NCI-H460 (cell line): ENCODE results near the gene FFAR1. TPM values are rescaled to one million over a fixed set of nuclear protein-coding genes. Genes with fewer than 3 reads are reported as not detected.

ENCODE experiments used
- DNase-seq: peaks from one replicate; pipeline ENCODE4 v3.0.0-alpha.2; 2016; ENCODE audit warnings: low read depth; ENCODE audit errors: extremely low read depth
- total RNA-seq: library from RNA; depleted of rRNA; stranded (reverse); fragments of >200 nt; shearing (Covaris generic); gene quantifications from 2 replicates; pipeline ENCODE4 v1.2.3, GENCODE V29; 2014

FFAR1 gene
- total RNA-seq, 1 experiment from 2014 or later = not detected

DNA sequence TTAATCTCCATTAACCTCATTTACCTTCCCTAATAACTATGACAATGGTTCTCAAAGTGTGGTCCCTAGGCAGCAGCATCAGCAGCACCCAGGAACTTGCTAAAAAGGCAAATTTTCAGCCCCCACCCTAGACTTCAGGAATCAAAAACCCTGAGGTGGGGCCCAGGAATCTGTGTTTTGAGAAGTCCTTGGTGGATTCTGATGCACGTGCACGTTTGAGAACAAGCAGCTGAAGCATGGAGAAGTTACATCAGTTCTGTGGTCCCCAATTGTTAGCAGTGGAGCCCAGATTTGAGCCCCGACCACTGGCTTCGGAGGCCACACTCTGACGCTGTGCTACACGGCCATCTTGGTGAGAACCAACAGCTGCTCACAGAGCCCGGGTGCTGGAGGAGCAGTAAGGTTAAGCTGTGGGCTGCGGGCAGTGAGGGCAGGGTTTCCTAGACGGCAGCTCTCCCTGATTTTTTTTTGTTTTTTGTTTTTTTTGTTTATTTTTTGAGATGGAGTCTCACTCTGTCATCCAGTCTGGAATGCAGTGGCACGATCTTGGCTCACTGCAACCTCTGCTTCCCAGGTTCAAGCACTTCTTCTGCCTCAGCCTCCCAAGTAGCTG lies 32.7 kb upstream of the FFAR1 start:
- no peak for DNase-seq

DNA sequence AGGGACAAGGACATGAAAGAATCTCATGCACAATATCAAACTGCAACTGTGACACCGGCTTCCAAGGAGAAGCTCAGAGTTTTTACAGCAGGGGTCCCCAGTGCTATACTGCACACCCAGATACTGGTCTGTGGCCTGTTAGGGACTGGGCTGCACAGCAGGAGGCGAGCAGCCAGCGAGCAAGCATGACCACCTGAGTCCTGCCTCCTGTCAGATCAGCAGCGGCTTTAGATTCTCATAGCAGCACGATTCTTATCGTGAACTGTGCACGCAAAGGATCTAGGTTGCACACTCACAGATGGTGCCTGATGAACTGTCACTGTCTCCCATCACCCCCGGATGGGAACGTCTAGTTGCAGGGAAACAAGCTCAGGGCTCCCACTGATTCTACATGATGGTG lies 31.8 kb upstream of the FFAR1 start:
- no peak for DNase-seq

DNA sequence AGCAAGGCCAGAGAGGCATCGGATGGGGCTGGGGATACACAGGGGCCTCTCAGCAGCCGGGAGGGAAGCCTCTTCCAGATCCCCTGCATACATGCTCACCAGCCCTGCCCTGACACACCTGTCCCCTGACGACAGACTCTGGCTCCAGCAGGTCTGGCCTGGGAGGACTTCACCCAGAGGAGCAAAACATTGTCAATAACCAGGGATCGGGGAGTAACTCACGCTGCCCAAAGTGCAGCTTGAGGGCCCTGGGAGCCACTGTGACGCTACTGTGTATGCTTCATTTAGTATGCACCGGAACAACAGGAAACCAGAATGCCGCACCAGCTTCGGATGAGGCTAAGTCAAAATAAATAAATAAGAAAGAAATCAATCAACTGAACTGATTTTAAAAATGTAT lies 31.1 kb upstream of the FFAR1 start:
- no peak for DNase-seq

DNA sequence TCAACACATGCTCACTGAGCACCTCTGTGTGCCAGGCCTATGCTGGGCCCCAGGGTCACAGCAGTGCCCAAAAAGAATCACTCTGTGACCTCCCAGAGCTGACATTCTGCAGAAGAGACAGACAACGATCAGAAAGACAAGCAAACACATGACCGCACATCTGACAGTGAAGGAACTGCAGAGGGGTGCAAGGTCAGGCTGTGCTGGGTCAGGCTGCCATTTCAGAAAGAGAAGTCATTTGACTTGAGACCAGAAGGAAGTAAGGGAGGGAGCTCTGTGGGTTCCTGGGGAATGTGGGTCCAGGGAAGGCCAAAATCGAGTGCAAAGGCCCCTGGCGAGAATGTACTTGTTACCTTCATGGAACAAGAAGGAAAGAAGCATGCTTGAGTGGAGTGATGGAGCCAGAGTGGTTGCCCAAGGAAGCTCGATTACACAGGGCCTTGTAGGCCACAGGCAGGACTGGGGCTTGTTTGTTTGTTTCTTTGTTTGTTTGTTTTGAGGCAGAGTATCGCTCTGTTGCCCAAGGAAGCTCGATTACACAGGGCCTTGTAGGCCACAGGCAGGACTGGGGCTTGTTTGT lies 30.1 kb upstream of the FFAR1 start:
- no peak for DNase-seq

DNA sequence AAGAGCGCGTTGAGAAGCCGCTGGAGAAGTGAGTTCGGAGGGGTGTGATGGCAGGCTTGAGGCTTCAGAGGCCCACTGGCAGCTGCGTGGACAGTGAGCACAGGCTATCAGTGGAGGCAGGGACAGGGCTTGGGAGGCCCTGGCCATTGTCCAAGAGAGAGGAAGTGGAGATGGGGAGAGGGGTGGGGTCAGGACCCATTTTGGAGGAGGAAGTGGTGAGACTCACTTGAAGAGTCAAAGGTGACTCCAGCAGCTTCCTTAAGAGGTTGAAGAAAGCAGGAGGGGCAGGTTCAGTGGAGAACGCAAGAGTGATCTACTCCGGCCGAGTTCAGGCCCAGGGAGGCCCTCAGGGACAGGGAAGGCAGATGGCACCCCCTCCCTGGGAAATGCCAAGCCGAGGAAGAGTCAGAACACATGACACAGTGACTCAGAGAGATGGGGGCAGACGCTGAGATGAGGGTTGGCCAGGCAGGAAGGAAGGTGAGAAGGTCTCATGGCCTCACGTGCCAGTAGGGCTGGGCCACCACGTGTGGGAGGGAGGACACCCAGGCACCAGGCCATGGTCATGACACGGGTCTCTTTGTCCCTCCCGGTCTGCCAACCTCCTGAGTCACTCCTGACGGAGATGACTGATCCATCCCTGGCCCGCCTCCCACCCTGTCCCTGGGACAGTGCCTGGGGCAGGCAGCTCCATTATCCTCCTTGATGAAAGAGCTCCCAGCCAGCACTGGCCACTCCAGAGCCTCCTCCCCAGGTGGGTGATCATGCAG lies 28.8 kb upstream of the FFAR1 start:
- DNase-seq = peak; percentile 14

DNA sequence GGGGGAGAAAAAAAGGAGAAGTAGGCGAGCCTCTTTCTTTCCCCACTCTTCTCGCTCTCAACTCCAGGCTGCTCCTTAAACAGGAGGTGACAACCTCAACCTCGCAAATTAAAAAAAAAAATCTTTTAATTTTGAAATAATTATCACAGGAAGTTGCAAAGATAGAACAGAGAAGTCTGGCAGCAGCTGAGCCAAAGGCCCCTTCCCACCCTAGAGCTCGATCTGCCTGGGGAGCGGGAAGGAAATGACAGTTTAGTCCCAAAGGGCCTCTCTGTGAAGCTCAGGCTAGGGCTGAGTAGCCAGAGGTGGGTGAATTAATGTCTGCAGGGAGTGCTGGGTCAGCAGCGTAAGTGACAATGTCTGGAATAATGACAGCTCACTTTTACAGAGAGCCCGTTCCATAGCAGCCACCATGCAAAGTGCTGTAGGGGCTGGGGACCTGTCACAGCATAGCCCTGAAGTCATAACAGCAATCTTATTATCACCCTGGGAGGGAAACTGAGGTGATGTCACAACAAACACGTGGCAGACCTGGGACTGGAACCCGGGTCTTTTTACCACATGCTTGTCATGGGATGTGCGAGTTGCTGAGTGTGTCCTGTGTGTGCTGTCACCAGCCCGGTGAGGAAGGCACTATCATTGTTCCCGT lies 27.5 kb upstream of the FFAR1 start:
- no peak for DNase-seq

DNA sequence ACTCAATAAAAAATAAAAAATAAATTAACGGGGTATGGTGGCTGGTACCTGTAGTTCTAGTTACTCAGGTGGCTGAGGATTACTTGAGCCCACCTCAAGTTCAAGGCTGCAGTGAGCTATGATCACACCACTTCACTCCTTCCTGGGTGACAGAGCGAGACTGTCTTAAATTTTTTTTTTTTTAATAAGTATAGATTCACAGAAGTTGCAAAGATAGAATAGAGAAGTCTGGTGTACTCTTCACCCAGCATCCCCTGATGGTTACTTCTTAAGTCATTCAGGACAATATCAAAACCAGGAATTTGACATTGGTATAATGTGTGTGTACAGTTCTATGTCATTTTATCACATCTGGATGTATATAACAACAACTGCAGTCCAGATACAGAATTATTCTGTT lies 26.4 kb upstream of the FFAR1 start:
- no peak for DNase-seq

DNA sequence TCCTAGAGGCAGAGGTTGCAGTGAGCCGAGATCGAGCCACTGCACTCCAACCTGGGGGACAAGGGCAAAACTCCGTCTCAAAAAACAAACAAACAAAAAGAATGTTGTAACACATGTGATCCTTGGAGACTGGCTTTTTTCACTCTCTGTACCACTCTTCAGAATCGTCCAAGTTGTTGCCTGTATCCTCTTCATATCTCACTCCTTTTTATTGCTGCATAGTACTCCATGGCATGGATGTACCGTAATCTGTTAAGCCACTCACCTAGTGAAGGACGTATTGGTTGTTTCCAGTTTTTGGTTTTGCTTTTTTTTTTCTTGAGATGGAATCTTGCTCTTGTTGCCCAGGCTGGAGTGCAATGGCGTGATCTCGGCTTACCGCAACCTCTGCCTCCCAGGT lies 25.7 kb upstream of the FFAR1 start:
- DNase-seq = no peak

DNA sequence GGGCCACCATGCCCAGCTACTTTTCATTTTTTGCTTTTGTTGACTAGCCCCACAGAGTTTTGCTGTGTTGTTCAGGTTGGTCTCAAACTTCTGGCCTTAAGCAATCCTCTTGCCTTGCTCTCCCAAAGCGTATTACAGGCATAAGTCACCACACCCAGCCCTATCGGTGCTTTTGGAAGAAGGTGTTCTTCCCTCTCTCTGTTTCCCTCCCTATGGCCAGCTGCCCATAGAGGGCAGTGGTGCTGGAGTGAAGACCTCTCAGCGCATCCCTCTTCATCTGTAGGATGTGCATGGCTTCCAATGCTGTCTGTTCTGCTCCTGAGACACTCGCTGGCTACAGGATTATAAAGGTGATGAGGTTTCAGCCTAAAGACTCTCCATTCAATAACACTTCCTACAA lies 20.1 kb upstream of the FFAR1 start:
- no peak for DNase-seq

DNA sequence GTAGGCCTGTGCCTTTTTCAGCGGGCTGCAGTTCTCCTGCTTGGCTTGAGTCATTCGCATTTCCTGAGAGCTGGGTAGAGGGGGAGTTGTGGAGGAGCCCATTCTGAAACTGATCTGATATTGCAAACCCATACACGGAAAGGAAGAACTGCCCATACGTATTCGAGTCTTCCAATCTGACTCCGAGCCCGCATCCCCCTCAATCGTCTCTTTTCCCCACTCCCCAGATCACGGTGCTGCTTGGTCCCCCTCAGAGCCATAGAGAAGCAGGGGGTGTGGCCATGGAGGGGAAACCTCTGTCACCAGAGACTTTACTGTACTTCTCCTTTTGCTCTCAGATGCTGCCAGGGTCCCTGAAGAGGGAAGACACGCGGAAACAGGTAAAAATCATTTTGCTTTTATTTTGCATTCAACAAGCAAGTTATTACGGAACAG lies 18.8 kb upstream of the FFAR1 start, which contains the start of gene CD22:
CD22 (plus strand) TSS at position 337 of the 435 bp plus-strand sequence. CDS start 2,854 bp downstream, outside the sequence.
- no peak for DNase-seq

DNA sequence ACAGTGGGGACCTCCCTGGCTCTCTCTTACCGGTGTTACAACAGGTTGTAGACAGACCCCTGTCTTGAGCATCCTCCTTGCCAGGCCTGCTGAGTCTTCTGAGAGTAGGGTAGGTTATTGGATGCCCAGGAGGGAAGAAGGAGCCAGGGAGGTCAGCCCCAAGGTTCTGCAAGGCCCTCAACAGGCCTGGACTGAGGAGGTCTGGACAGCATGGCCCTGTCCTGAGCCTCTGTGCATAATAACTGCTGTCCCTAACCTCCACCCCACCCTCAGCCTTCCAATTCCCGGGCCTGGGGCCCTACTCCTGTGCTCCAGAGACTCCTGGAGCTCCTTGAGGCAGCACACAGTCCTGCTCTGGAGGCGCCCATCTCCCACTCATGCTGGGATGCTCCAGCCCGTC lies 18.4 kb upstream of the FFAR1 start:
- no peak for DNase-seq

DNA sequence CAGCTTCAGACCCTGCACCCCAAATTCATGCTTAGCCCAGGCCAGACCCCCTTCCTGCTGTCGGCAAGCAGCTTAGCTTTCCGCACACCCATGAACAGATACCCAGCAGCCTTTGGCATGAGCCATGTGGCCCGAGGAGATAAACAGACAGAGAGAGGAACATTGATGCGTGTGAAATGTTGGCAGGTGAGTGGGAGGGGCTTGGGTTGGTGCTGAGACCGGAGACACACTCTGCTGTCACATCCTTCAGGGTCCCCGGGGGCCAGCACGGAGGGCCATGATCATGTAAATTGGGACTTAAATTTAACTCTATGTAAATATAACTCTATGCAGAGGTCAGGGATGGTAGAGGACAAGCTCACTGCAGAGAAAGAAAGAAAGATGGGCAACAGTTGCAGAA lies 17.2 kb upstream of the FFAR1 start:
- DNase-seq = no peak

DNA sequence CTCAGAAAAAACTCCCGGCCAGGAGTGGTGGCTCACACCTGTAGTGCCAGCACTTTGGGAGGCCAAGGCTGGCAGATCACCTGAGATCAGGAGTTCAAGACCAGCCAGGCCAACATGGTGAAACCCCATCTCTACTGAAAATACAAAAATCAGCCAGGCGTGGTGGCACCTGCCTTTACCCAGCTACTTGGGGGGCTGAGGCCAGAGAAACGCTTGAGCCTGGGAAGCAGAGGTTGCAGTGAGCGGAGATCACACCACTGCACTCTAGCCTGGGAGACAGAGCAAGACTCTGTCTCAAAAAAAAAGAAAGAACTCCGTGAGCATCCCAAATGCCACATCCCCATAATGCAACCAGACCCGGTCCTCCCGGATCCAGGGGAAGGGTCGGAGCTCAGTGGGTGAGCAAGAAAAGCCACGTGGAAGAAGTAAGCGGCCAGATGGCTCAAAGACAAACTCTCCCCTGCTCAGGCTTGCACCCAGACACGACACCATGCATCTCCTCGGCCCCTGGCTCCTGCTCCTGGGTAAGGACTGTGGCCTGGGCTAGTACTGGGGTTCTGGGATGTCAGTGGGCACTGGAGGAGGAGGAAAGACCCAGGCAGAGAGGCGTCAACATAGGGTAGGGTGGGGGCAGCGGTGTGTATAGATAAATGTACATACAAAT lies 16.0 kb upstream of the FFAR1 start:
- no peak for DNase-seq

DNA sequence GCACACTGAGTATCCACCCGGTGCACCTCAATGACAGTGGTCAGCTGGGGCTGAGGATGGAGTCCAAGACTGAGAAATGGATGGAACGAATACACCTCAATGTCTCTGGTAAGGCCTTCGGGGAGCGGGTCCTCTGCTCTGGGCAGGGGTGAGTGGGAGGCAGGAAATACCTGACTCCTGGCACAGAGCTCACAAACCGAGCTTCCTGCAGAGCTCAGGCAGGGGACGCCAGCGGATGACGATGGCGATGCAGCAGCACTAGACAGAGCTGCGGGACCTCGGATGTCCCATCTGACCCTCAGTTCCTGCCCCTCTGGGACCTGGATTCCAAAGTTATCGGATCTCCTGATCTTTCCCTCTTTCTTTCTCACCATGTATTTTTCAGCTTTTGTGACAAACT lies 14.9 kb upstream of the FFAR1 start:
- no peak for DNase-seq

DNA sequence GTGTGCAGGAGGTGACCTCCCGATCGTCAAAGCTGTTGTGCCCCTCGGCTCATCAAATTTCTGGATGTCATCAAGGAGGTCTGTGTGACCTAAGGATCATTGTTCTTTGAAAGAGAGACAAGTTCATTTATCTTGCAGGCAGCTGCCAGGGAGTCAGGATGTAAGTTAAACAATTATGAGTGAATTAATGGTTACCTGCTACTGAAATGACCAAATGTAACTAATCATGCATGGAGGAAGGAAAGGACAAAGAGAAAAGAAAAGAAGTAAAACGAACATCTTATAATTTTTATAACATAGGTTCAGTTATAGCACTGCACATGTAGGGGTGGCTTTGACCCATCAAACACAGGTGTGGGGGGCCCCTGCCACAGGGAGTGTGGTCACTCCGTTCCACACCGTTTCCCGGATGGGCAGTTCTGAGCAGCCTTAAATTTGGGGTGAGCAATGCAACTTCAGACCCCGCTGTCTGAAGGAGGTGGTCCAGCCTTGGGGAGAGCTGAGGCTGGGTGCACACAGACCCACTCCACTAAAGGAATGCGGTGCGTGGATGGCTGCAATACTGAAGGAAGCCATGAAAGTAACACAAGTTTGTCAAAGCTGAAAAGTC lies 13.5 kb upstream of the FFAR1 start:
- DNase-seq = no peak

DNA sequence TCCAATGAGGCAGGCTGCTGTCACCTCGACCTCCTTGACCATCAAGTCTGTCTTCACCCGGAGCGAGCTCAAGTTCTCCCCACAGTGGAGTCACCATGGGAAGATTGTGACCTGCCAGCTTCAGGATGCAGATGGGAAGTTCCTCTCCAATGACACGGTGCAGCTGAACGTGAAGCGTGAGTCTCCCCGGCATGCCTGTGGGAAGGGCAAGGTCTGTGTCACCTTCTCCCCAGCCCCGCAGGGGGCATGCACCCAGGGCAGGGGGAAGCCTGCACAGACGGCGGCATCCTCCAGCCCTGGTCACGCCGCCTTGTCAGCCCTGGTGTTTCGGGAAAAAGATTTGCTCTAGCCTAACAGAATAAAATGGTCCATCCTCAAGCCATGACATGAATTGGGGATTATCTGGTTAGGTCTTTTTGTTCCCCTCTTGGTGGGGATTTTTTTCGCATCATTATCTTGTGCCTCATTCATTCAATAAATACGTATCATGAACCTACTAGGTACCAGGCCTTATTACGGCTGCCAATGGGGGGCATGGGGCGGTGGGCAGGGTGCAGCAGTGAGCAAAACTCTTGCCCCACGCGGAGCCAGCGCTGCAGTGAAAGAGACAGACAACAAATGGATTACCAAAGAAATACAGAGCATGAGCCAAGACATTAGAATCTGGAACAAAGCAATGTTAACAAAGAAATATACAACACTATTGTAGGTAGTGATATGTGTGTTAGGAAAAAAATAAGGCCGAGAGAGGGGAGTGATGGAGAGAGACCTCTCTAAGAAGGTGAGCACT lies 11.3 kb upstream of the FFAR1 start:
- DNase-seq = no peak

DNA sequence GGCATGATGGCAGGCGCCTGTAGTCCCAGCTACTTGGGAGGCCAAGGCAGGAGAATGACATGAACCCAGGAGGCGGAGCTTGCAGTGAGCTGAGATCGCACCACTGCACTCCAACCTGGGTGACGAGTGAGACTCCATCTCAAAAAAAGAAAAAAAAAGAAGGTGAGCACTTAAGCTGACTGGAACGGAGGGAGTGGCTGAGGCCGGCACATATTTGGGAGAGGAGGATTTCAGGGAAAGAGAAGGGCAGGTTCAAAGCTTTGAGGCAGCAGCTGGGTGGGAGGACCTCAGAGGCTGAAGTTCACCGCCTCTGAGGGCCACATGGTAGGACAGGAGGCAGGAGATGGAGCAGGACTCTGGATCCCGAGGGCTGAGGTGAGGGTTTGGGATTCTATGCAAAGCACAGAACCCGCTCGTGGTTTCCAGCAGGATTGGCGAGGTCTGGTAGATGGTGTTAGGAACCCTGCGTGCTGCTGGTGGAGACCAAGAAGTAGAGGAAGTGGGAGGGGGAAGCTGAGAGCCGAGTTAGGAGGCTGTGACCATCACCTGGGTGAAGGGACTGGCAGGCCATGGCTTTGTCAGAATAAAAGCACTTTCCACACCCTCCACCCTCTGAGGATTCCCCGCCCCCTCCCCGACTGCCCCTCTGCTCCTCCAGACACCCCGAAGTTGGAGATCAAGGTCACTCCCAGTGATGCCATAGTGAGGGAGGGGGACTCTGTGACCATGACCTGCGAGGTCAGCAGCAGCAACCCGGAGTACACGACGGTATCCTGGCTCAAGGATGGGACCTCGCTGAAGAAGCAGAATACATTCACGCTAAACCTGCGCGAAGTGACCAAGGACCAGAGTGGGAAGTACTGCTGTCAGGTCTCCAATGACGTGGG lies 10.4 kb upstream of the FFAR1 start:
- no peak for DNase-seq

DNA sequence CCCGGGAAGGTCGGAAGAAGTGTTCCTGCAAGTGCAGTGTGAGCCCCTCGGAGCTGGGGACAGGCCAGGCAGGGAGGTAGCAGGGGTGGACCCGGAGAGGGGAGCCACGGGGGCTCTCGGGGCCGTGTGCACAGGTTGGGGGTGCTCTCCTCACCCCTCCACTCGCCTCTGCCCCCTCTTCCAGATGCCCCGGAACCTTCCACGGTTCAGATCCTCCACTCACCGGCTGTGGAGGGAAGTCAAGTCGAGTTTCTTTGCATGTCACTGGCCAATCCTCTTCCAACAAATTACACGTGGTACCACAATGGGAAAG lies 9.8 kb upstream of the FFAR1 start:
- no peak for DNase-seq

DNA sequence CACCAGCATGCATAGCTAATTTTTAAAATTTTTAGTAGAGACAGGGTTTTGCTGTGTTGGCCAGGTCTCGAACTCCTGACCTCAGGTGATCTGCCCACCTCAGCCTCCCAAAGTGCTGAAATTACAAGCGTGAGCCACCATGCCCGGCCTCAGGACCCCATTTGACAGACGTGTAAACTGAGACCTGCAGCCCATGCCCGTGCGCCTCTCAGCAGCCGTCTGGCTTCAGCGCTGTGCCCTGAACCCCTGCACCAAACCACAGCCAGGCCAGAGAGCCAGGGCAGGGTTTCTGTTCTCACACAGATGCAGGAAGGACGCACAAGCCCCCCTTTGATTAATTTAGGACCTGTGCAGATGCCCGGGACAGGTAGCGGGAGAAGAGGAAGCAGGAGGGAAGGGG lies 7.3 kb upstream of the FFAR1 start:
- no peak for DNase-seq
